ENCODE measurements around the gene JUNB.

GRCh38 chr19:12787458-12787857, 3.8 kb upstream of the JUNB start:
- TF ChIP-seq, protein P1, sequence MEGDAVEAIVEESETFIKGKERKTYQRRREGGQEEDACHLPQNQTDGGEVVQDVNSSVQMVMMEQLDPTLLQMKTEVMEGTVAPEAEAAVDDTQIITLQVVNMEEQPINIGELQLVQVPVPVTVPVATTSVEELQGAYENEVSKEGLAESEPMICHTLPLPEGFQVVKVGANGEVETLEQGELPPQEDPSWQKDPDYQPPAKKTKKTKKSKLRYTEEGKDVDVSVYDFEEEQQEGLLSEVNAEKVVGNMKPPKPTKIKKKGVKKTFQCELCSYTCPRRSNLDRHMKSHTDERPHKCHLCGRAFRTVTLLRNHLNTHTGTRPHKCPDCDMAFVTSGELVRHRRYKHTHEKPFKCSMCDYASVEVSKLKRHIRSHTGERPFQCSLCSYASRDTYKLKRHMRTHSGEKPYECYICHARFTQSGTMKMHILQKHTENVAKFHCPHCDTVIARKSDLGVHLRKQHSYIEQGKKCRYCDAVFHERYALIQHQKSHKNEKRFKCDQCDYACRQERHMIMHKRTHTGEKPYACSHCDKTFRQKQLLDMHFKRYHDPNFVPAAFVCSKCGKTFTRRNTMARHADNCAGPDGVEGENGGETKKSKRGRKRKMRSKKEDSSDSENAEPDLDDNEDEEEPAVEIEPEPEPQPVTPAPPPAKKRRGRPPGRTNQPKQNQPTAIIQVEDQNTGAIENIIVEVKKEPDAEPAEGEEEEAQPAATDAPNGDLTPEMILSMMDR (conservative IDR thresholded peaks at IDR 0.05) = no peak
- no peak for TF ChIP-seq ZFX (IDR thresholded peaks at IDR 0.05)

Data from C4-2B (cell line).